A673 (cell line): Measurements from ENCODE around the gene PGBD5. TPM values are rescaled to one million over a fixed set of nuclear protein-coding genes. Genes with fewer than 3 reads are reported as not detected.

ENCODE experiments used
- BruUV-seq: library from RNA; stranded (reverse); fragments of 400-500 nt; replicated peaks from 2 replicates; lab custom pipeline; 2021; lab: Mats Ljungman, UMichigan
- CTCF ChIA-PET: fragments of 300-600 bp; sonication (Branson Sonifier 250); formaldehyde crosslinking; loops from one replicate; lab custom pipeline; 2022; ENCODE audit warnings: antibody characterized with exemption; lab: Charles Lee
- POLR2A ChIA-PET: fragments of 300-600 bp; sonication (Branson Sonifier 250); formaldehyde crosslinking; loops from one replicate; lab custom pipeline; 2022; ENCODE audit warnings: antibody characterized with exemption; ENCODE audit not compliant: low non-redundant PET; lab: Charles Lee
- DNase-seq: peaks from one replicate; pipeline ENCODE4 v3.0.0-alpha.2; 2015; ENCODE audit warnings: low spot score
- H3K27ac ChIP-seq: fragments of 200-600 bp; sonication (generic); 2 replicates; pipeline ENCODE4 v1.5.1; 2016; ENCODE audit warnings: mixed run types, low read depth, mild to moderate bottlenecking, mixed read lengths, antibody characterized with exemption, low read length; ENCODE audit not compliant: poor library complexity, severe bottlenecking
- H3K27me3 ChIP-seq: fragments of 200-600 bp; sonication (generic); replicated peaks from 2 replicates; pipeline ENCODE4 v1.6.1; 2017; ENCODE audit warnings: mixed run types, low read depth, mild to moderate bottlenecking, mixed read lengths, antibody characterized with exemption, low read length; ENCODE audit not compliant: insufficient read depth, poor library complexity
- H3K36me3 ChIP-seq: fragments of 200-600 bp; sonication (generic); 2 replicates; pipeline ENCODE4 v1.6.1; 2016; ENCODE audit warnings: mixed run types, mild to moderate bottlenecking, mixed read lengths, antibody characterized with exemption, low read length; ENCODE audit not compliant: insufficient read depth, poor library complexity, severe bottlenecking
- H3K4me1 ChIP-seq: fragments of 200-600 bp; sonication (generic); 2 replicates; pipeline ENCODE4 v1.6.1; 2017; ENCODE audit warnings: mixed run types, mild to moderate bottlenecking, mixed read lengths, antibody characterized with exemption, low read length; ENCODE audit not compliant: insufficient read depth, poor library complexity, severe bottlenecking
- H3K4me3 ChIP-seq: fragments of 200-600 bp; sonication (generic); 2 replicates; pipeline ENCODE4 v1.5.1; 2016; ENCODE audit warnings: low read depth, mixed run types, mild to moderate bottlenecking, mixed read lengths, low read length; ENCODE audit not compliant: poor library complexity, severe bottlenecking
- H3K9me3 ChIP-seq: fragments of 200-600 bp; sonication (generic); 2 replicates; pipeline ENCODE4 v1.6.1; 2016; ENCODE audit warnings: mixed run types, low read depth, mild to moderate bottlenecking, mixed read lengths, antibody characterized with exemption, low read length; ENCODE audit not compliant: poor library complexity, severe bottlenecking
- EZH2 ChIP-seq: fragments of 200-600 bp; sonication (generic); IDR thresholded peaks from 2 replicates; pipeline ENCODE4 v1.6.1; 2017; ENCODE audit warnings: borderline replicate concordance, low read depth, mild to moderate bottlenecking, mixed read lengths, antibody characterized with exemption, low read length; ENCODE audit not compliant: poor library complexity, severe bottlenecking
- intact Hi-C: fragments of 100-400 bp; cut with micrococcal nuclease; formaldehyde crosslinking; loops from one replicate; pipeline ENCODE4 v1.10.0; 2022; ENCODE audit not compliant: unreplicated experiment
- total RNA-seq: library from RNA; stranded (reverse); gene quantifications from 2 replicates; pipeline ENCODE4 v1.2.3, GENCODE V29; 2021
- TF ChIP-seq, protein P1 (sequence below): fragments of 300-800, 200-600 bp; sonication (generic); conservative IDR thresholded peaks from 2 replicates; pipeline ENCODE4 v1.5.1; 2017; ENCODE audit warnings: low read depth, mild to moderate bottlenecking, antibody characterized with exemption, low read length, moderate library complexity, mixed read lengths

PGBD5 gene
- total RNA-seq, 1 experiment from 2014 or later, result 0.52 TPM

DNA sequence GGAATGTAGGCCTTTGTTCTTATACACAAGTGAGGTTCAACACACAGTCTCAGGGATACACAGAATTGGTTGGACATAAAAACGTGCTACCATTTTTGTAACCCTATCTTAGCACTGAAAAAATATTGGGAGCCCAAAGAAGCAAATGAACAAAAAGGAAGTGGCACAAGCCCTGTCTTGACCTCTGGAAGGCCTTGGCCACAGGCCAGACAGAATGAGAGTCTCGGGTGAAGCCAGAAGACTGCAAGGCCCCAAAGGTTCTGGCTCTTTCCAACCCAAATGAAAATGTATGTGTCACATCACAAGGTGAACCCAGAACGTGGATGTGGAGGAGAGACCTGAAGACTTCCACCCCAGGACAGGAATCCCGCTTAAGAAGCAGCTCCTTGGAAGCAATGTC is 57.3 kb downstream of the PGBD5 start:
- no peaks in the 10 kb centered on the region for H3K36me3 ChIP-seq
- H3K4me3 ChIP-seq, result no peak overlapping the region
- intact Hi-C loops, result no loop called here
- H3K9me3 ChIP-seq, result no peaks in the 10 kb centered on the region
- TF ChIP-seq EZH2, result no peak
- TF ChIP-seq, protein P1, sequence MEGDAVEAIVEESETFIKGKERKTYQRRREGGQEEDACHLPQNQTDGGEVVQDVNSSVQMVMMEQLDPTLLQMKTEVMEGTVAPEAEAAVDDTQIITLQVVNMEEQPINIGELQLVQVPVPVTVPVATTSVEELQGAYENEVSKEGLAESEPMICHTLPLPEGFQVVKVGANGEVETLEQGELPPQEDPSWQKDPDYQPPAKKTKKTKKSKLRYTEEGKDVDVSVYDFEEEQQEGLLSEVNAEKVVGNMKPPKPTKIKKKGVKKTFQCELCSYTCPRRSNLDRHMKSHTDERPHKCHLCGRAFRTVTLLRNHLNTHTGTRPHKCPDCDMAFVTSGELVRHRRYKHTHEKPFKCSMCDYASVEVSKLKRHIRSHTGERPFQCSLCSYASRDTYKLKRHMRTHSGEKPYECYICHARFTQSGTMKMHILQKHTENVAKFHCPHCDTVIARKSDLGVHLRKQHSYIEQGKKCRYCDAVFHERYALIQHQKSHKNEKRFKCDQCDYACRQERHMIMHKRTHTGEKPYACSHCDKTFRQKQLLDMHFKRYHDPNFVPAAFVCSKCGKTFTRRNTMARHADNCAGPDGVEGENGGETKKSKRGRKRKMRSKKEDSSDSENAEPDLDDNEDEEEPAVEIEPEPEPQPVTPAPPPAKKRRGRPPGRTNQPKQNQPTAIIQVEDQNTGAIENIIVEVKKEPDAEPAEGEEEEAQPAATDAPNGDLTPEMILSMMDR, result no peak
- no peaks in the 10 kb centered on the region for H3K4me1 ChIP-seq
- no peak overlapping the region for H3K27ac ChIP-seq
- POLR2A ChIA-PET, result no interaction called here
- H3K27me3 ChIP-seq, result no peaks in the 10 kb centered on the region
- DNase-seq, result no peak
- CTCF ChIA-PET, result no interaction called here
- BruUV-seq, result no TSS peak

DNA sequence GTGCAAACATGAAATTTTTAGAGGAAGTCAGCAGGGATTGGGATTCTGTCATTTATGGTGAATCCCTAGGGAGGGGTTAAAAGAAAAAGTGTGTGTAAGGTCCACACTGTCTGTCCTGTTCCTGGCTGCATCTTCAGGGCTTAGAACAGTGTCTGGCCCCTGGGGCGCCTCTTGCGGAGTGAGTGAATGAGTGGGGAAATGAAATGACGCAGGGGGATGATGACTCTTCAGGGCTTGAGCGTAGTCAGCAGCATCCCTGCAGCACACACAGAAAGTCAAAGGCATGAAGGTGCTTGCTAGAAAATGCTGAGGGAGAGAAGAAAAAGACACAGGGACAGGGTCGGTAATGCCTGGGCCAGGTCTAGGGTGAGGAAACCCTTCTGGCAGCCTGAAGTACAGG is 57.8 kb downstream of the PGBD5 start:
- Histone ChIP-seq H3K27me3 (no peaks in the 10 kb centered on the region), H3K9me3 (no peaks in the 10 kb centered on the region), H3K36me3 (no peaks in the 10 kb centered on the region), H3K4me1 (no peaks in the 10 kb centered on the region), H3K4me3 (no peak overlapping the region), H3K27ac (no peak overlapping the region)
- DNase-seq, result no peak
- CTCF ChIA-PET, result no interaction called here
- TF ChIP-seq, protein P1, result no peak
- TF ChIP-seq EZH2, result no peak
- POLR2A ChIA-PET, result no interaction called here
- intact Hi-C loops, result no loop called here
- no TSS peak for BruUV-seq

DNA sequence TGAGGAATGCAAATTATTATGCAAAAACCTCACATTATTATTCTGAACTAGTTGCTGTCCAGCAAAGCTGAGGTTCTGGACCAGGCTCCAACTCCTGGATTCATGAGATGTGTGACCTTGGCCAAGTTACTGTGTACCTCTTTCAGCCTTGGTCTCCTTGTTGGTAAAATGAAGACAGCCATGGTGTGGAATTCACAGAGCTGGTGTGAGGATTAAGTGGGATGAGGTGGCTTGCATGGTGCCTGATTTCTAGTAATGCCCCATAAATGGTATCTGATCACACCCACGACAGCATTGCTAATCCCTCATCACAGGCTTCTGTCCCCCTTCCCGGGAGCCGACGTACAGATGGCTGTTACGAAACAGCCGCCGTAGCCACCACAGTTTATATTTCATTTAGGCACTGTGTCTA is 59.6 kb downstream of the PGBD5 start:
- H3K36me3 ChIP-seq, result no peaks in the 10 kb centered on the region
- no peak overlapping the region for H3K27ac ChIP-seq
- POLR2A ChIA-PET, result no interaction called here
- DNase-seq, result no peak
- H3K4me1 ChIP-seq, result no peaks in the 10 kb centered on the region
- no peak overlapping the region for H3K4me3 ChIP-seq
- H3K27me3 ChIP-seq, result no peaks in the 10 kb centered on the region
- H3K9me3 ChIP-seq, result no peaks in the 10 kb centered on the region
- TF ChIP-seq, protein P1, result no peak
- no peak for TF ChIP-seq EZH2
- no TSS peak for BruUV-seq
- CTCF ChIA-PET, result no interaction called here
- intact Hi-C loops, result no loop called here
